GM18511 (cell line): Measurements from ENCODE around the gene JAZF1.

Experiments used
- ATAC-seq: cut with Tn5 transposase; IDR thresholded peaks from one replicate; pipeline ENCODE4 v1.9.1; 2021; ENCODE audit warnings: mild to moderate bottlenecking, moderate library complexity; ENCODE audit not compliant: unreplicated experiment

JAZF1 gene

GRCh38 chr7:28140979-28141378, 39.6 kb downstream of the JAZF1 start:
- ATAC-seq, result no peak

DNA sequence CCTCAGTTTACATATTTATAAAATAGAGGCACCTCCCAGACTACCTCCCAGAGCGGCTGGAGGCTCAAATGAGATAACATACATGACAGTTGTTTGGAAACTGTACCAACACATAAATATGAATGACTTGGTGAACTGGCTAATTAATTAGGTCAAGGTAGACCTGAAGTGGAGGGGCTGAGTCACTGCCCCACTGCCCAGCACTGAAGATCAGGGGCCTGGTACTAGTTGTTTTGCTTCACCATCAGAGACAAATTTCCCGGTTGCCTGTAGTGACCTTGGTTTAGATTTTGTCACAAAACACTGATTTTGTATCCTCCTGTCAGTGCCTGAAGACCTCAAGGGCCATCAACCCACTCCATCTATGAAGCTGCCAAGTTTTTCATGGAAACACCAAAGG, 41.8 kb downstream of the JAZF1 start:
- ATAC-seq, result no peak

- ATAC-seq, result no peak
Observed at GRCh38 chr7:28137463-28137862, 43.1 kb downstream of the JAZF1 start.

DNA sequence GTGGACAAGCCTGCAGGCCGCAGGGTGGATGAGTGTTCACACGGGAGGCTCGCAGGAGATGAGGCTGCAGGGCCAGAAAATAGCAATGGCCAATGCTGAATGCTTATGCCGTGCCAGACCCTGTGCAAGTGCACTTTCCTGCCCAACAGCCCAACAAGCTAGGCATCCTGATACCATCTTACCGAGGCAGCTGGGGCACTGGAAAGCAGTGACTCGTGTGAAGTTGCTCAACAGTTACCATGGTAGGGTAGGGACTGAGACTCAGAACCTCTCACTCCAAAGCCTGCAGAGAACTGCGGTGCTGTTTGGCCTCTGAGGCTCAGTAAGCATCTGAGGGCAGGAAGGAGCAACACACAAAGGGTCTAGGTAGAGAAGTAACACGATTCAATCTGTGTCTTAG, 43.7 kb downstream of the JAZF1 start:
- ATAC-seq, result no peak

DNA sequence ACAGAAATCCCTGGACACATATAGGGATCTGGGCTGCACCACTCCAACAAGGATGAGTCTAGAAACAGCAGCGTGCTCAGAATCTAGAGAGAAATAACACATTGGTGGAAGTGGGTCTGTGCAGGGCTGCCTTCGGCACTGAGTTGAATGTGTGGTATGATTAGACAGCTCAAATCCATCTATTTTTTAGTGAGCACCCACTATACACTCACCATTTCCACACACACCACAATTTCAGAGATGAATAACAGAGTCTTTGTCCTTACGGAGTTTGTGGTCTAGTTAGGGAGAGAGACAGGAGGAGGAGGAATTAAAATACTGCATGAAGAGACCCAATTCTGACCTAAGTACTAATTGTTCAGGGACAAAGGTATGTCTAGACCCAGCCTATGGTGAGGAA, 44.2 kb downstream of the JAZF1 start:
- no peak for ATAC-seq

GRCh38 chr7:28135760-28136159, 44.8 kb downstream of the JAZF1 start:
- no peak for ATAC-seq

DNA sequence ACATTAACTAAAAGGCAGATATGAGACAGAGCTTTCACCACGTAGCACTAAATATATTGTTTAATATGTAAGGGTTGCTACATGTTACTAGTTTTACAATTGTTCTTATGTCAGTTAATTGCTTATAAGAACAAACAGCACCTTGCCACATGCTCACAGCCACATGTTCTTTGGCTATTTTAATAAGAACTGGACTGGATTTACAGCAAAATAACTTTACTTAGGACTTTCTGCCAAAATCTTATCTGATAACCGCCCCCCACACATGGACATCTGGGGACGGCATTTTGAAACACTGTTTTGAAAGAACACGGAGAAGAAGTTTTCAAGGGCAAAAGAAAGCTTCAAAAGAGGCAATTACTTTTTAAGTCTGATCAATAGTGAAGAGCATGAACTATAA, 45.3 kb downstream of the JAZF1 start:
- no peak for ATAC-seq

- no peak for ATAC-seq
Observed at GRCh38 chr7:28133872-28134271, 46.7 kb downstream of the JAZF1 start.

DNA sequence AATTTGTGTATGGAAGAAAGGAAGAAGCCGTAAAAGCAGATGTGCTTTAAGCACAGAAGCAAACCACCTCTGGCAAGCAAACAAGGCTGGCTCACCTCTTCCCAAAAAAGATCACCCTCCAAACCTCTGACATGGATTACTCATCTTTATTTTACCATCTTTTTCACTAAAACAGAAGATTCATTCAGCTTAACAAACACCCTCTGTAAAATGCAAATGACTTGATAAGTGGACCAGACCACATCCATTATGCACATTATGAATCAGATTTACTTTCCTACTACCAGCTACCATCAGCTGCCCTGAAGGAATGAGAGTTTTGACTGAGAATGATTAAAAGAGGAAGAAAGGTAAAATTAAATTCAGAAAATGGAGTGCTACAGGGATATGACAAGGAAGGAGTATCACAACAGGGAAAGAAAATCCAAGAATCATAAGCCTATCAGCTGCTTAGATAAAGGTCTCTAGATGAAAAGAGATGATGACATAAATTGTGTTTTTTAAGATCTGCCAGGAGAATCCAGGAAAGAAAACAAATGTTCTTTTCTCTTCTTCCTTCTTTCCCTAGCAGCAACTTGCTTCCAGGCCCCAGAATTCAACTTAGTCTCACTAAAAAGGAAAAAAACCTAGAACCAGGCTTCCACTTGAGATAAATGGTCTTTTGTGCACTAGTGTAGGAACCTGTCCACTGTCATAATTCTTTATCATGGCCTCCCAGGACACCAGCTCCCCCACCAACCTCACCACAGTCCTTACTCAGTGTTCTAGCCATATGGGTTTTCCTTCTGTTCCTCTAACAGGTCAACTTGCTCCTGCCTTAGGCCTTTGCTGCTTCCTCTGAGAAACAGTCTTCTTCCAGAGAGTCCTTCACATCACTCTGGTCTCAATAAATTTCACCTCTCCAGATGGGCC, 47.4 kb downstream of the JAZF1 start:
- ATAC-seq, result no peak

DNA sequence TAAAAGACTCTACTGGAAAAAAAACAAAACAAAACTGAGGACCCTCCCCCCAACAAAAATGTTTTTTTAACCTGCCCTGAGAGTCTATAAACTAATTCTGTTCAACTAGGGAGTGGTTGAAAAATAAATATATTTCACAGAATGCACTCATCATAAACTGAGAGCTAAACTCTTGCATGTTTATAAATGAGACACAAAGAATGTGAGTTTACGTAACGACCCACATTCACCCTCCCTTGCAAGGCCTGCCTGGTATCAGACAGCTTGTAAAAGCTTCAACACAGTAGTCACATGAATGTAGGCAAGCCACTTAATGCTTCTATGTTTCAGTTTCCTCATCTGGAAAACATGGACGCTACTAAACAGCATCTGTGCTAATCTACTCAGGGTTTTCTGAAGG, 50.3 kb downstream of the JAZF1 start:
- ATAC-seq, result no peak

DNA sequence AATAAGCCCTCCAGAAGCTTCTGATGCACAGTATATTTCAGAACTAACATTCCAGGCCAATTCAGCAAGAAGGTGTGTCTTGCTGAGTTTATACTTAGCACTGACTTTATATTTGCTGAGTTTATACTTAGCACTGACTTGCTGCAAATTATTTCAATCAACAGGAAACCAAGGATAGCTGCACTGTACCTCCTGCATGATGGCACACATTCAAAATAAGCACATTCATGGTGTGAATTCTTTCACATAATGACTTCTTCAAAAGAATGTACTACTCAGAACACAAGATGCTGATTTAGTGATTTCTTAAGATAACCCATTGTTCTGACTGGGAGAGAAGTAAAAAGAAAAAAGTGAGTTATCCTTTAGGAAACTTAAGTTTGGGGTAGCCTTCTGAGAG, 52.0 kb downstream of the JAZF1 start:
- ATAC-seq, result no peak

GRCh38 chr7:28126410-28127041, 54.1 kb downstream of the JAZF1 start:
- ATAC-seq, result no peak

- no peak for ATAC-seq
Observed at GRCh38 chr7:28125431-28126409, 54.9 kb downstream of the JAZF1 start.

- no peak for ATAC-seq
Observed at GRCh38 chr7:28124413-28124812, 56.2 kb downstream of the JAZF1 start.

GRCh38 chr7:28123752-28124151, 56.8 kb downstream of the JAZF1 start:
- no peak for ATAC-seq

DNA sequence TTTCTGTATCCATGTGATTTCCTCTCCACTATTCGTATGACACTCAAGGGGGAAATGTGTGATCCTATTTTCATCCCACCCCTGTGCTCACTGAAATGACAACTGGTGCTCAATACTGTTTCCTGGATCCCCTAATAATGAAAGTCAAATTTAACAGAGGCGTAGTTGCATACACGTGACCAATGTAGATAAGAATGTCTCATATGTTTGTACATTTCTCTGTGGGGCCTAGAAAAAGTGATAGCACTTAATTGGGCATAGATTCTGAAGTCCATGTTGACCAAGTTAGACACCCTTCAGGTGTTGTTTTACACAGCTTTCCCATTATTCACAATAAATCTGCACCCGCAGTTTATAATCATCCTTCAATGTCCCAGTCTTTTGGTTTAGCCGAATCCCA, 59.1 kb downstream of the JAZF1 start:
- ATAC-seq, result no peak

GRCh38 chr7:28116041-28116440, 64.6 kb downstream of the JAZF1 start:
- ATAC-seq, result no peak

DNA sequence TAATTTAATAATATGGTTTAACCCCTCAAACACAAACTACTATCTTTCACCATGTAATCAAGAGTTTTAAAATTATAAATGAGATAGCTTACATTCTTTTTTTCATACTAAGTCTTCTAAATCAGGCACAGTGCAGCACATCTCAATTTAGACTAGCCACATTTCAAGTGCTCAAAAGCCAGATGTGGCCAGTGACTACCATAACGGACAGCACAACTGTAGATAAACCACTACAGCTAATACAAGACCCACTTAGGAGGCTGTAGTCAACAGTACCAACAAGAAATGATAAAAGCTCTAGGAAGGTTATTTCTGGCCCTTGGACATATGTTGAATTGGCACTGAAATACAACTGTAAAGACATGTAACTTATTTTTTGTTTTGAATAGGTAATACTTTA, 65.3 kb downstream of the JAZF1 start:
- no peak for ATAC-seq

- ATAC-seq, result no peak
Observed at GRCh38 chr7:28114056-28114455, 66.5 kb downstream of the JAZF1 start.

- ATAC-seq, result no peak
Observed at GRCh38 chr7:28112883-28113540, 67.6 kb downstream of the JAZF1 start.

GRCh38 chr7:28112467-28112866, 68.1 kb downstream of the JAZF1 start:
- no peak for ATAC-seq
